NOMO-1 treated with dmso at 0.1 percent for 144 hours (cell line): Measurements from ENCODE around the gene NPAS3.

ENCODE experiments used
- DNase-seq: peaks from one replicate; lab custom pipeline; 2025; ENCODE audit not compliant: unreplicated experiment; lab: John Stamatoyannopoulos, UW

Gene NPAS3

DNA sequence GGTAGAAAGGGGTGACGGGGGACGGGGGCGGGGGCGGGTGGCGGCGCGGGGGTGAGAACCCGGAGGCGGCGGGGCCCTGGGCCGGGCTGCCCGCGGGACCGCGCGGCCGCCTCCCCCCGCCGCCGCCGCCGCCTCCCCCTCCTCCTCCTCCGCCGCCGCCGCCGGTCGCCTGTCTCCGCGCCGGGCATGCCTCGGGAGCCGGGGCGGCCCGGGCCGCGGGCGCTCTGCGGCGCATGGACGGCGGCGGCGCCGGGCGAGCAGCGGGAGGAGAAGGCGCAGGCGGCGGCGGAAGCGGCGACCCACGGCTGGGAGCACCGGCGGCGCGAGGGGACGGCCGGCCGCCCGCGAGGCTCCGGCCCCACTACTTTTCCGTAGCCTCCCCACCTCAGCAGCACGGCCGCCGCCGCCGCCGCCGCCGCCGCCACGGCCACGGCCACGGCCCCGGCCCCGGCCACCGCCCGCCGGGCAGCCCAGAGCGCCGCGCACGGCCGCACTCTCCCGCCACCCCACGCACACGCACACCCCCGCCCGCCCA, at the start of gene NPAS3:
Gene NPAS3, plus strand, starts transcription at position 161 of the 535 bp plus-strand sequence.
- no peak for DNase-seq

DNA sequence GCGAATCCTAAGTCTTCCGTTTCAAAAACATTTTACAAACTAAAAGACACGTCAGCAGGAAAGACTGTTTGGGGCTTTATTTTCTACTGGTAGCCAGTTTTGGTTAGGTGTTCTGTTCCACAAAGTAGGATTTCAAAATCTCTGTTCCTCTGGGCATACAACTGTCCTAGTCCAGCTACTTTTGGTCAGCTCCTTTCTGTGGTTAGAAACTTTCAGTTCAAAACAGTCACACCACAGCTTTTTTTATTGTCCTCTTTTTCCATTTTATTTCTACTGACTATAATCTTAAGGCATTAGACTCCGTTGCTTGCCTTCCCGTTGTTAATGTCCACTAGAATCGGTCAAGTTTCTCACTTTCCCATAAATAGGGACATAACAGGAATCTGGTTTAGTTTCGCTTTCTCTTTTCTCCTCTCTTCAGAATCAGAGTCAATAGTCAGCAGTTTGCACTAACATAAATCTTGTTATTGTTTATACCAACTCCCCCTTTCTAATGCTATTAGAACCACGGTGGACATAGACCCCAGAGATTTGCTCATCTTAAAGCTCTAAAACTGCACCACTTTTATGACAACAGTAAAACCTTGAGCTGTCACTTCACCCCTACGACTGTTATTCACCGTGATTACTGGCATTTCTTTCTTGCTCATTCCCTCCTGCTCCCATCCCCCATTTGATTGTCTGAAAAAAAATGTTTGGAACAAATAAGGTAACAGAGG, 41.5 kb upstream of the NPAS3 start:
- no peak for DNase-seq

DNA sequence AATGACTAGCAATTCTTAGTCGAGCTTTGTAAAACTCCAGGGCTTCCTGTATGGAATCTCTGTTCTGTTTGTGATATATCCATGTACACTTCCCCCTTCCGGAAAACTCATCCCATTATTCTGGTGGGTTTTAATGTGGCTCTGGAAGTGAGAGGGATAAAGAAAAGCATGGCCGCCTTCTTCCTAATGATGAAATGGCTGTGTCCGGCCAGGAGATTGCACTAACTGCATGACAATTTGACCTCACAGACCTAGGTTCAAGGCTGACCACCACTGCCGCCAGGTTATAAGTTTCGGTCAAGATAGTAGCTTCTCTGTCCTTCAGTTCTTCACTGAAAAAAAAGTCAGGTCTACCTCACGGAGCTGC, 41.0 kb upstream of the NPAS3 start:
- DNase-seq, result no peak

DNA sequence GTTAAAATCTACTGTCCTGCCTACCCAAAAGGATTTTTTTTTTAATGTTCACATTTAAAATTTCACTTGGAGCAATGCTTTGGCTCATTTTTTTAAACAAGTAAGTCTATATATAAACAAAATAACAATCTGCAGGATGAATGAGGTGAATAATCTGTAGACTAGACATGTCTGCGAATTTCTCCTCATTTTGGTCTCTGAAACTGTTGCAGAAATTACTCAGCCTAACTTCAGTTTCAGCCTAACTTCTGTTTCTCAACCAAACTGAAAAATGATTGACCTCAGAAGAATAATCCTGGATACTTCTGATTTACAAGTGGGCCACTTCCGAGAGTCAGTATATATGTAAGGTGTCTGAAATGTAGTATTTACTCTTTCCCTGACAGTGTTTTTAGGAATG, 39.8 kb upstream of the NPAS3 start:
- no peak for DNase-seq

DNA sequence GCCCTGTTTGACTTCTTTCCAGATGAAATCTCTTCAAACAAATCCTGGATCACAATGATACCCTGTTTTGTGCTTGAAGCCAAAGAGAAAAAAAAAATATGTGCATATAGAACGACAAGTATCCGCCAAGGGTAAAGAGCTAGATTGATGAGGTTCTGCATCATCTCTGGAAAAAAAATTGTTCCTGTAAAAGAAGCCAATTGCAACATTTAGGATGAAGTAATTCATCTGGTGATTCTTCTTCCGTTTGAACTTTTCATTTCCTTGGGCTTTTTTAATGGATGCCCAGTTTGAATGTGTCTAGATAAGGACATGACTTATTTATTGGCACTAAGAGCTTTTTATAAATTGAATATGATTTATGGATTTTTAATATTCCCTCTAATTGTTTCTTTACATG, 38.1 kb upstream of the NPAS3 start:
- no peak for DNase-seq

DNA sequence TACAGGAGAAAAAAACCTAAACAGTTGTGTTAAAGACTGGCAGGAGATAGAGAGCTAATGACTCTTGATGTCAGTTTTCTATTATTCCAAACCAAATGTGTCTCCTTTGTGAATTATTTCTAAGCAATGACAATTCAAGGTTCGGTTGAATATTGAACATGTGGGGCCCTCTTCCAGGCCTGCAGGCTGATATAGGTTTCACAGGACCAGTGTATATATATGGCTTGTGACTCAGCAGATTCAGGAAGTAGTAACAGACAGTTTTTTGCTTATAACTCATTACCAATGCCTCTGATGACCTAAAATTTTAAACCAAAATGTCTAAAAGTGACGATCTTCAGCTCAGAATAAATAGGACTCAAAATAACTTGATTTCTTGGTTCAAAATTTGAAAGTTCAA, 33.7 kb upstream of the NPAS3 start:
- DNase-seq, result no peak

DNA sequence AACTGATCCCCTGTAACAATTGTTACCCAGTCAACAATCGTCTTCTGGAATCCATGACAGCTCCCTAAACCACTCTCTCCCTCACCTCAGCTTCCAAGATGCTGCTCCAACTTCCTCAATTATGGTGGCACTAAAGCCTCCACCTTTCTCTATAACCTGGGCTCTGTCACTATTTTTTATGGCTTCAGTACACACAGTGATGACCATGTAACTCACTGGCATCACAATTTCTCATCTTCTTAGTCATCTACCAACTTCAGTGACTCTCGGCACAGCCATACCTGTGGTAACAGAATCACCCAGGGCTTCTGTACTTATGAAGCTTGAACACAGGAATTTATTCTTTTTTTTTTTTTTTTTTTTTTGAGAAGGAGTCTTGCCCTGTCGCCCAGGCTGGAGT, 32.0 kb upstream of the NPAS3 start:
- DNase-seq, result no peak

DNA sequence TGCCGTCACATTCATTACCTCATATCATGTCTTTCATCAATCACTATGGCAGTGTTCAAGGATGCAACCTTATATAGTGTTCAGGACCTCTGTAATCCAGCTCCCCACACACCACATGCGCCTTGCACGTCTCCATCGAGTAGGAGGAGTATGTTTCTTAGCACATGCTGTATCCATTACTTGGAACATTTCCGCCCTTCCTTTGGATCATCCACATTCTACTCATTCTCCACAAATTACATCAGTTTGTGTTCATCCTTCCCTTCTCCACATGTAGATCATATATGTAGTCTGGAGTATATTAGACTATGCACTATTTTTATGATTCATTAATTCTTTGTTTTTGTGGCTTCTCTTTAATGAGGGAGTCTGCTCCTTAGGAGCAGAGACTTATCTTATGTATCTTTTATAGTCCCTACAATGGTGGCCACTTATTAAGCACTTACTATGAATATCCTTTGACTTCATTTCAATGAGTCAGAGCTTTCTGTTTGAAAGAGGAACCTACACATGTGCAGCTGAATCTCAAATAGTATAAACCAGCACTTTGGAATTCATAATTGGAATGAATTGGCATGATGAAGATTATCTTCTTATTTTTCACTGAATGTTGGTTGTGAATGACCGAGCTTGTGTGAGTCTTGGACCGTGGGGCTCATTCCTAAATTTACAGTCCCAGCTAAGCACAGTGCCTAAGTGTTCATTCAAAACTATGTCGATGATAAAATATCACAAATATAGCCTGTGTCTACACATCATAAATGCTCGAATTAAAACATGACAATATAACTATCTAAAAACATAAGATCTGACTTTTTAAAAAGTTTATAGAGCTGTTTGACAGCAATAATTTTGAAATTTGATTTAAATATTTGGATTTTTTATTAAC, 30.2 kb upstream of the NPAS3 start:
- DNase-seq, result no peak

DNA sequence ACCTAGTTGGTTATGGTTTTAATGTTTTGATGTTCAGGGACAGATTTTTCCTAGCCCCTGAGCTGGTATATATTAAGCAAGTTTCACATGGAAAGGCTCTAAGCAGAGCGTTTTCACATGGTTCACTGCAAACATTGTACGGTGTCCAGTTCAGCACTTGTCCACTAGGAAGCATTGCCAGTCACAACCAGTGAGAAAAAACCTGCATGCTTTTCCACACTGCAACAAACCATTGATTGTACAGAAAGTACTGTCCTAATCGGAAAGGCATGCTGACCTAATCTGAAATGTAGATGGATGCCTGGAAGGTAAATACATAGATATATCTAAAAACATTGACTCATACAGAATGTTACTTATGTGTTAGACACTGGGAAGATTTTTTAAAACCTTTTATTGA, 25.0 kb upstream of the NPAS3 start:
- DNase-seq, result no peak

DNA sequence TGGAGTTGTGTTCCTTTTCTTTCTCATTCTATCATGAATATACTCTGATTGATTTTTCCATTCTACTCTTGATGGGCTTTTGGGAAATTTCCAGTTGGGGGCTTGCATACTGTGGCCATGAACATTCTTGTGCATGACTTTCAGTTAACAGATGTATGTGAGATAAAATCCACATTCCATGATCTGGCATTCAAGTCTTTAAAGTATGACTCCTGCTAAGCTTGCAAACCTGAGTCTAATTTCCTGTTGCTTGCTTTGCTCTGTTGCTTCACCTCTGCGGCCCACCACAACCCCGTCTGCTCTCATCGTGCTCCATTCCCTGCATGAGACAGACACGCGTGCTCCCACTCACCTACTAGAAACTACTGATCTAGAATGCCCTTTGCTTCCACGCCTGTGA, 24.3 kb upstream of the NPAS3 start:
- DNase-seq, result no peak

DNA sequence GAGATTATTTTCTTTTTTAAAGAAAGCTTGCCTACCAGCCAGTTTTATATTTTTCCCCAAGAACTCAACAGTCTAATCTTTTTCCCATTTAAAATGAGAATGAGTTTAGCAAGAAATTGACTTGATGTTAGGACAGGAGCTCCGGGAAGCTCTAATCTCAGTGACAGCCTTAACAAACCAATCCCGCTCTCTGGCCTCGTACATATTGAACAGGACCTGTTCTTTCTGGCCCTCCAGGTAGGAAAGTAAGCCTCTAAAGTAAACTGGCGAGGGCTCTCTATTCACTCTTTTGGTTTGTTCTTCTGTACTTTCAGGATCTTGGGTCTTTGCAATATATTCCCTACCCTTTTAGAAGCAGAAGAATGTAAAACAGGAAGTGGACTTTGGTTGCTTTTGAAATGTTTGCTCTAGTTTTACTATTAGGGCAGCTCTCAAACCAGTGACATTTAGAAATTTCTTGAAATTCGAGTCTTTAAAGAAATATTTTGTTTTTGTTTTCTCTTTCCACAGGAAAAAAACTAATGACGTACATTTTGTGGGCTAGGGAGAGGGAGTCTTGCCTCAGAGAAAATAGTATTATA, 17.9 kb upstream of the NPAS3 start:
- no peak for DNase-seq

DNA sequence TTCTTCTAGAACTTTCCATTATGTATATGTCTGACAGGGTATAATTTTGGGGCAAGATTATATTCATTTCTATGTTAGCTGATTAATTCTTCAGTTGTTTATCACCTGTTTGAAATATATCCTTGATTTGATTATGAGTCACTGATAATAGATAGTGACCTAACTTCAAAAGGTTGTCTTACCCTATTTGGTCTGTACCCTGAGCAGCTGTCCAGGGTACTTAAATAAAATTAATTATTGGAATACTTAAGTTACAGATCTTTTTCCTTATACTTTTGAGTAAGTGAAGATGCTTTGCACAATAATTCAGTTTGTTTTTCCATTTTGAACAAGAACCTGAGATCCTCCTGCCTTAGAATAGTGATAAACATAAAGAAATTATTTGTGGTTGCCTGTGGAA, 13.2 kb upstream of the NPAS3 start:
- no peak for DNase-seq

DNA sequence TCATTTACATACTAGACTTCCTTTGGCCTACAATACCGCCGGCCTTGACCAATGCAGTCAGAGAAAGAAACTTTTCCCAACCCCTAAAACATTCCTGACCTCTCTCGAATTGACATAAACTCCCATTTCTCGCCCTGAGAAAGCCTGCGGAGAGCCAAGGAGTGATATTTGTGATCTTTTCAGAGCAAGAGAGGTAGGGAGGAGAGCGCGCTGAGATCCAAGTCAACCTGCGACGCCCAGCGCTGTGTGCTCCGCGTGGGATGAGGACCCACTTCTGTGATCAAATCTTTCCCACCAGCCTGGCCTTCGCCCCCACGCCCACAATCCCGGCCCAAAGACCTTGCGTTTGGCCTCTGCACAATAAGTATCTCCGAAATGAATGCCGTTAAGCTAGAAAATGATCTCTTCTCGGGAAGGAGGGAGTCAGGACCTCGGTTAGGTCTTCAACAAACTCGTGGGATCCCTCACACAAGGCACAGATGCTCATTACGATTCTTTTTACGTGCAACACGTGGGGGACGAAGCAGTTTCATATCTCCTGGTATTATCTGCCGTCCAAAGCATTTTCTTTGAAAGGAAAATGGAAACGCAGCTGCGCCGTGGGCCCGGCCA, 6.3 kb upstream of the NPAS3 start:
- no peak for DNase-seq

DNA sequence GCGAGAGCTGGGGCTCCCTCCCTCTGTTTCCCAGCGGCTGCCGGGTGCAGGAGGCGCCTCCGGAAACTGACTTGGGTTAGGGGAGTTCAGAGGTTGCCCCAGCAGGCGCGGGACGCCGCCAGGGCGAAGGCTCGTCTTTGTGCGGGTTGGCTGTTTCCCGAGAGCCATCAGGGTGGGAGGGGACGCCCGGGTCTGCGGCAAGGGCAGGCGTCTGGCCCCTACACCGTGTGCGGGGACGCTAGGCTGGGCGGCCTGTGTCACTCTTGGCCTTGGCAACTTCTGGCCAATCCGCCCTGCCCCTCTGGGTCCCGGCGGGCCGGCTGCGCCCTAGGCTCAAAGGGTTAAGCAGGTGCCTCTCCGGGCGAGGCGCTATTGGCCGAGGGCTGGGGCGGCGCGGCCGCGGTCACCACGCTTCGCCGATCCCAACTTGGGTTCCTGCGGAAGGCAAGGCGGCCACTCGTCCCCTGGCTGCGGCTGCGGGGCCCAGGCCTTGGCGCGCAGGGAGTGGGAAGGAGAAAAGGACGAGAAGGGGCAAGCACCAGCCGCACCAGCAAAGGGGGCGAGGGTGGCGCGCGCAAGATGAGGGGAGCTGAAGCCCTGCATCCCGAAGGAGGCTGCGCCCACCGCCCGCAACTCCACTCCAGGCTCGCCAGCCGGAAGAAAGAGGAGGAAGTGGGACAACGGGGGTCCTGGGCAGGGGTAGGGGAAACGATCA, 5.6 kb upstream of the NPAS3 start:
- DNase-seq, result no peak

DNA sequence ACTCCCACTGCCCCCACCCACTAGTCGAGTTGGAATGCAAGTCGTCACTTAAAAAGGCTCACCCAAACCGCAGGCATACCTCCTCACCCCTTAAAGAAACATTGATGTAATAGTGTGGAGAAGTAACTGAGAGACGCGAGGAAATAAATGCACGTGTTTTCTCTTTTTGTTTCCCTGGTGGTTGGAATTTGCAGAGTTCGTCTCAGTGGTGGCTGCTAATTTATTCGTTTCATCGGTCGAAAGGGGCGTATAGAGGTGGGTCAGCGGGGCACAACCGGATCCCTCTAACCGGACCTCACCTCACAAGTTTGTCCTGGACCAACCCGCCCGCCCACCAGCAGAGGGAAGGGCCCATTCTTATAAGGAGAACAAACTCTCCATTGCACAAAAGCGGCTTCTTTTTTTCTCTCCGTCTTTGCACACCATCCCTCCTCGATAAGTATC, 5.0 kb upstream of the NPAS3 start:
- DNase-seq, result no peak

DNA sequence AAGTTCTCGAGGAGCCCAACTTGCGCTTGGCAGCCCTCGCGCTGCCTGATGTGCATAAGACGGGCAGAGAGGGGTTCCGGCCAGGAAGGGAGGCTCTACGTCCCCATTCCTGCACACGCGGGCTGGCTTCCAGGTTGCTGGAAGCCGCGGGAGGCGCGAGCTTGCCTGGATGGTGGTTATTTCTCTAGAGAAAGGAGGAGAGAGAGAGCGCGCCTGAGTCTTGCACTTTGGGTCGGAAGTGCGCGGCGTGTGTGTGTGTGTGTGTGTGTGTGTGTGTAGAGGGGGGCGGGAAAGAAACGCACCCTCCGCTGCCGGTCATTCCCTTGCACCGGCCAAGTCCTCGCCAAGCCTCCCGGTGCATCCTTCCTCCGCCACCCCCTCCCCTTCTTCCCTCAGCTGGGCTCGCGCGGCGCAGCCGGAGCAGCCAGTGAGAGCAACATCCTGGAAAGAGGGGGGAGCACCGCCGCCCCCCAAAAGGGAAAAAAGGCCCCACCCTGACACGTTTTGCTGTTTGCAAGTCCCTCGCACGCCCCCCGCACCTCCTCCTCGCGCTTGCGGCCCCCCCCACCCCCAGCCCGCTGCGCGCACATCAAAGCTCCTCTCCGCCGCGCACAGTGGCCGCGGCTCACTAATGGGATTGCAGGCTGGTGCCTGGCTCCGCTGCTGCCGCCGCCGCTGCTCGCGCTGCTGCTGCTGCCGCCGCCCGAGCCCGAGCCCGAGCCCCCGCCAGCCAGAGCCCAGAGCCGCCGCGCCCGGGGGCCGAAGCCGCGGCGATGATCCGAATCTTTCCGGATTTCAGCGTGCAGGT, 4.4 kb upstream of the NPAS3 start:
- DNase-seq, result no peak

DNA sequence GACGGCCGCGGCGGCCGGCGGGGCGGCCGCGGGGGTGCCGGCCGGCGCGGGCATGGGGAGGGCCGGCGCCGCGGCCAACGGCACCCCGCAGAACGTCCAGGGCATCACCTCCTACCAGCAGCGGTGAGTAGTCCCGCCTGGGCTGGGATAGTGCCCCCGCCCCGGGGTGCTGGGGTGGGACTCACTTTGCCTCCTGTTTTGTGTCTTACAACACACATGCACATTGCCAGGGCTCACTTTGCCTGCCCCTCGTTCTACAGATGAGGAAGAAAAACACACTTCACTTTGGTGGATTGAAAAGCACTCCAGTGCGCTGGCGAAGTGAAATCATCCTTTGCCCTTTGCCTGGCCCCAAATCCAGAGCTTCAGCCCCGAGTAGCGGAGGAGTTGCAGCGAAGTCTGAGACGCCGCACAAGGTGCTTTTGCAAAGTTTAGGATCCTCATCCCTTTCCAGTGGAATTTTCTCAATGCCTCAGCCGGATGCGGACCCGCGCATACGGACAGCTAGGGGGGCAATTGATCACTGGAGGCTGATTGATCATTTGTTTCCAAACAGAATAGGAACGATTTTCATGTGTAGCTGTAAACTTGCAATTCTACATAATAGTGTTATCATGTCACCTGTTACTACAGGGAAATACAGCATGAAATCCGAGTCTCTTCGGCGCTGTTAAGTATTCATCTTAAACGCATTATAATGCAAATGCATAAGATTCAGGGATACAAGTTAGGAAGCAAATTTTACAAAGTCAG, 3.6 kb upstream of the NPAS3 start:
- DNase-seq, result no peak

DNA sequence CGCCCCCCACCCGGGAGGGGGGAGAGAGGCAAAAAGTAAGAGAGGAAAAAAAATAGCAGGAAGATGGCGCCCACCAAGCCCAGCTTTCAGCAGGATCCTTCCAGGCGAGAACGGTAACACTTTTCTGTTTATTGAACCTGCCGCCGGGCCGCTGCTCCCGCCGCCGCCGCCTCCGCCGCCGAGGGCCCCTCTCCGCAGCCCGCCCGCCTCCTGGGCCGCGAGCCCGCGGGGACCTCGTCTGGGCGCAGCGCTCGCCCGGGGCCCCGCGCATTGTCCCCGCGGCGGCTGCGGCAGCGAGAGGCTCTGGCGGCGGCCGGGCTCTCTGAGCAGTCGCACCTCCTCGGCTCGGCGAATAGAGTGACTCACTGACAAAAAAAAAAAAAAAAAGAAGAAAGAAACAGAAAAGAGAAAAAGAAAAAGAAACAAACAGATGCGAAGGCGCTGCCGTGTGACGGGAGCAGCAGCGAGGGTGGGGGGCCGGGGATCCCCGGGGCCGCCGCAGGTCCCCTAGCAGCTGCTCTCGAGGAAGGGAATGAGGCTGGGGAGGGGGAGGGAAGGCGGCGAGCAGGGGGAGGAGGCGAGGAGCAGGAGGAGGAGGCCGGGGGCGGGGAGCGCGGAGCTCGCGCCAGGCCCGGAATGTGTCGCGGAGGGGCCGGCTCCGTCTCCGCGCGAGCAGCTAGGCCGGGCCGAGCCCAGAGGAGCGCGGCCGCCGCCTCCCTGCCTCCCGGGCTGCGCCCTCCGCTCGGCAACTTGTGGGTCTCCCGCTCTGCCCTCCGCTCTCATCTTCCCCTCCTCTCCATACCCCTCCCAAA, 781 bp downstream of the NPAS3 start:
- no peak for DNase-seq
